ENCODE measurements around the gene WNT5B.

- TF ChIP-seq CTCF (IDR thresholded peaks at IDR 0.05) (no peak), POLR2A (IDR thresholded peaks at IDR 0.05) (no peak)
Observed at GRCh38 chr12:1591543-1591942, 37.5 kb upstream of the WNT5B start.
